Measurements from ENCODE around the gene ORC3.

ORC3 gene

DNA sequence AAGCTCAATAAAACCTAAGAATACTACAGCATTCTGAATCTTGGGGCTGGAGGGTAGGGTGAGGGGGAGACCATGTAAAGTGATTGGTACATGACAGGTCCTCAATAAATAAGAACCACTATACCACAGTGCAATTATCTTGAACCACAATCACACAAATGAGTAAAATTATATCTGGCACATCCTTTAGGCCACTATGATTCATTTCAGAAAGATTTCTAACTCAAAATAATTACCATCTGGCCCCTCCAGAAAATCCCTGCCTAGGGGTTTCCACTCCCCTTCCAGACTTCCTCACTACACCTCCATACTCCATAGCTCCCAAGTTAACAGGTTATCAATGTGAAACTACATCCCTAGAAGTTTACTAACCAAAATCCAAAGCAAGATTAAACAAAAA, 92.4 kb downstream of the ORC3 start:
- TF ChIP-seq ZBTB7A (IDR thresholded peaks at IDR 0.05; ENCODE audit: low read depth): no peak
- TF ChIP-seq RAD21 (IDR thresholded peaks at IDR 0.05; ENCODE audit: low read depth): no peak
- no peak for TF ChIP-seq TAF1 (IDR thresholded peaks at IDR 0.05; ENCODE audit: low read depth)
- no peak for TF ChIP-seq YY1 (IDR thresholded peaks at IDR 0.05; ENCODE audit: low read depth)
- TF ChIP-seq TCF12 (IDR thresholded peaks at IDR 0.05; ENCODE audit: low read depth): no peak
- TF ChIP-seq CEBPB (IDR thresholded peaks at IDR 0.05): no peak
- no peak for TF ChIP-seq EGR1 (IDR thresholded peaks at IDR 0.05)
- no peak for TF ChIP-seq CREB1 (IDR thresholded peaks at IDR 0.05; ENCODE audit: low read depth)
- TF ChIP-seq NFIC (IDR thresholded peaks at IDR 0.05): no peak
- TF ChIP-seq EP300 (IDR thresholded peaks at IDR 0.05; ENCODE audit: borderline replicate concordance): no peak
- TF ChIP-seq, protein P1, sequence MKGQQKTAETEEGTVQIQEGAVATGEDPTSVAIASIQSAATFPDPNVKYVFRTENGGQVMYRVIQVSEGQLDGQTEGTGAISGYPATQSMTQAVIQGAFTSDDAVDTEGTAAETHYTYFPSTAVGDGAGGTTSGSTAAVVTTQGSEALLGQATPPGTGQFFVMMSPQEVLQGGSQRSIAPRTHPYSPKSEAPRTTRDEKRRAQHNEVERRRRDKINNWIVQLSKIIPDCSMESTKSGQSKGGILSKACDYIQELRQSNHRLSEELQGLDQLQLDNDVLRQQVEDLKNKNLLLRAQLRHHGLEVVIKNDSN (IDR thresholded peaks at IDR 0.05): no peak
- no peak for TF ChIP-seq TEAD4 (IDR thresholded peaks at IDR 0.05)
- no peak for TF ChIP-seq FOXM1 (IDR thresholded peaks at IDR 0.05; ENCODE audit: borderline replicate concordance, low read depth)
- TF ChIP-seq, protein P2, sequence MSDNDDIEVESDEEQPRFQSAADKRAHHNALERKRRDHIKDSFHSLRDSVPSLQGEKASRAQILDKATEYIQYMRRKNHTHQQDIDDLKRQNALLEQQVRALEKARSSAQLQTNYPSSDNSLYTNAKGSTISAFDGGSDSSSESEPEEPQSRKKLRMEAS (IDR thresholded peaks at IDR 0.05): no peak
- TF ChIP-seq, protein P3, sequence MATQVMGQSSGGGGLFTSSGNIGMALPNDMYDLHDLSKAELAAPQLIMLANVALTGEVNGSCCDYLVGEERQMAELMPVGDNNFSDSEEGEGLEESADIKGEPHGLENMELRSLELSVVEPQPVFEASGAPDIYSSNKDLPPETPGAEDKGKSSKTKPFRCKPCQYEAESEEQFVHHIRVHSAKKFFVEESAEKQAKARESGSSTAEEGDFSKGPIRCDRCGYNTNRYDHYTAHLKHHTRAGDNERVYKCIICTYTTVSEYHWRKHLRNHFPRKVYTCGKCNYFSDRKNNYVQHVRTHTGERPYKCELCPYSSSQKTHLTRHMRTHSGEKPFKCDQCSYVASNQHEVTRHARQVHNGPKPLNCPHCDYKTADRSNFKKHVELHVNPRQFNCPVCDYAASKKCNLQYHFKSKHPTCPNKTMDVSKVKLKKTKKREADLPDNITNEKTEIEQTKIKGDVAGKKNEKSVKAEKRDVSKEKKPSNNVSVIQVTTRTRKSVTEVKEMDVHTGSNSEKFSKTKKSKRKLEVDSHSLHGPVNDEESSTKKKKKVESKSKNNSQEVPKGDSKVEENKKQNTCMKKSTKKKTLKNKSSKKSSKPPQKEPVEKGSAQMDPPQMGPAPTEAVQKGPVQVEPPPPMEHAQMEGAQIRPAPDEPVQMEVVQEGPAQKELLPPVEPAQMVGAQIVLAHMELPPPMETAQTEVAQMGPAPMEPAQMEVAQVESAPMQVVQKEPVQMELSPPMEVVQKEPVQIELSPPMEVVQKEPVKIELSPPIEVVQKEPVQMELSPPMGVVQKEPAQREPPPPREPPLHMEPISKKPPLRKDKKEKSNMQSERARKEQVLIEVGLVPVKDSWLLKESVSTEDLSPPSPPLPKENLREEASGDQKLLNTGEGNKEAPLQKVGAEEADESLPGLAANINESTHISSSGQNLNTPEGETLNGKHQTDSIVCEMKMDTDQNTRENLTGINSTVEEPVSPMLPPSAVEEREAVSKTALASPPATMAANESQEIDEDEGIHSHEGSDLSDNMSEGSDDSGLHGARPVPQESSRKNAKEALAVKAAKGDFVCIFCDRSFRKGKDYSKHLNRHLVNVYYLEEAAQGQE (IDR thresholded peaks at IDR 0.05; ENCODE audit: low read depth): no peak

DNA sequence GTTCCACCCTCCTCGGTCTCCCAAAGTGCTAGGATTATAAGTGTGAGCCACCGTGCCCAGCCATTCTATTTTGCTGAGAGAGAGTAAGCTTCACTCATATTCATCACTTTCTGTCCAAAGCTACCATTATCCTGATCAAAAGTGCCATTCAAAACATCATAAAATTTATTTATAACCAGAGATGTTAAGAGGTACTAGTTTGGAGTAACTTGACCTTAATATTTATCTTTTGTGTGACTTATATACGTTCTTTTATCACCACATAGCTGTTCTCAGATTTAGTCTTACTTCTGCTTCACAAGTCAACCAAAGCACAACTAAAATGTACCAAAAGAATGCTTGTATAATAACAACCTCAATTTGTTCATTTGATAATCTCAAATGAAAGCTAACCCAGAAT, 94.0 kb downstream of the ORC3 start:
- TF ChIP-seq EP300 (IDR thresholded peaks at IDR 0.05; ENCODE audit: borderline replicate concordance) (no peak), RAD21 (IDR thresholded peaks at IDR 0.05; ENCODE audit: low read depth) (no peak), ZBTB7A (IDR thresholded peaks at IDR 0.05; ENCODE audit: low read depth) (no peak), CREB1 (IDR thresholded peaks at IDR 0.05; ENCODE audit: low read depth) (no peak), FOXM1 (IDR thresholded peaks at IDR 0.05; ENCODE audit: borderline replicate concordance, low read depth) (no peak), TAF1 (IDR thresholded peaks at IDR 0.05; ENCODE audit: low read depth) (no peak), EGR1 (IDR thresholded peaks at IDR 0.05) (no peak), NFIC (IDR thresholded peaks at IDR 0.05) (no peak), TEAD4 (IDR thresholded peaks at IDR 0.05) (no peak), YY1 (IDR thresholded peaks at IDR 0.05; ENCODE audit: low read depth) (no peak)
- TF ChIP-seq, protein P2 (IDR thresholded peaks at IDR 0.05): no peak
- TF ChIP-seq, protein P3 (IDR thresholded peaks at IDR 0.05; ENCODE audit: low read depth): no peak
- TF ChIP-seq, protein P1 (IDR thresholded peaks at IDR 0.05): no peak

DNA sequence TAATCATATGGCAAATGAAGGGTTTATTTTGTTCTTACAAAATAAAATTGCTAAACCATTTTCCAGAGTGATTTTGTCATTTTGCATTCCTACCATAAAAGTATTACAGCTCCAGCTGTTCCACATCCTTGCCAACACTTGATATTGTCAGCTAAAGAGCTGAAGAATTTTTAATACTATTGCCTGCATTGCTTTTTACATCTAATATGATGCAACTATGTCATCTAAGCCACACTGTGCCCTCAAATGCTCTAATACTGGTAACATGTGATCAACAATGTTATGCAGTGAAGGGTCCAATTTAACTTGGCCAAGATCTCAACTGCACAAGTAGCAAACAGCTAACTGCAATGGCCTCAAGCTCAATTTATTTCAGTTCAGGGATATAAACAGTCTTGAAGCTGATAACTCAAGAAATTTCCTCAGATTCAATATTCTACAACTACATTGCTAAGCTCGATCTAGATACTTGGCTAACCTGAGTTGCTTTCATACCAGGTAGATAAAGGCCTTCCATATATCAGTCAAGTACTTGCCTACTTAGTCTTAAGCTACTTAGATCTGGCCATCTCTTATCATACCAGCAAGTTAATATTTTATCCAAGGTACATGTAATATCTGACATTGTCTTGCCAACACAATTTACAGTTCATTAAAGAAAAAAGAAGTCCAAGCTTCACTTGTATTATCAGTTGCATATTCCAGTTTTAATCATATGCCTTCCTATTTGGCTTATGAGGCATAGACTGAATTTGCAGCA, 95.1 kb downstream of the ORC3 start:
- TF ChIP-seq ZBTB7A (IDR thresholded peaks at IDR 0.05; ENCODE audit: low read depth): no peak
- TF ChIP-seq YY1 (IDR thresholded peaks at IDR 0.05; ENCODE audit: low read depth): no peak
- no peak for TF ChIP-seq TEAD4 (IDR thresholded peaks at IDR 0.05)
- TF ChIP-seq, protein P1 (IDR thresholded peaks at IDR 0.05): no peak
- no peak for TF ChIP-seq FOXM1 (IDR thresholded peaks at IDR 0.05; ENCODE audit: borderline replicate concordance, low read depth)
- TF ChIP-seq, protein P2 (IDR thresholded peaks at IDR 0.05): no peak
- TF ChIP-seq CREB1 (IDR thresholded peaks at IDR 0.05; ENCODE audit: low read depth): no peak
- TF ChIP-seq, protein P3 (IDR thresholded peaks at IDR 0.05; ENCODE audit: low read depth): no peak
